CD4-positive, alpha-beta T cell treated with Interferon alpha-2 for 1 hour (primary cell): ENCODE data around the gene PRG3.
"Not testable (repeated sequence)": the region's sequence is repeated elsewhere in the genome, so short reads cannot be mapped to it uniquely, and the experiment has no call there.

Experiments used
- DNase-seq, 2 donors: peaks; one replicate each; pipeline ENCODE4 v3.0.0-alpha.2; 2020 to 2022

The PRG3 gene

DNA sequence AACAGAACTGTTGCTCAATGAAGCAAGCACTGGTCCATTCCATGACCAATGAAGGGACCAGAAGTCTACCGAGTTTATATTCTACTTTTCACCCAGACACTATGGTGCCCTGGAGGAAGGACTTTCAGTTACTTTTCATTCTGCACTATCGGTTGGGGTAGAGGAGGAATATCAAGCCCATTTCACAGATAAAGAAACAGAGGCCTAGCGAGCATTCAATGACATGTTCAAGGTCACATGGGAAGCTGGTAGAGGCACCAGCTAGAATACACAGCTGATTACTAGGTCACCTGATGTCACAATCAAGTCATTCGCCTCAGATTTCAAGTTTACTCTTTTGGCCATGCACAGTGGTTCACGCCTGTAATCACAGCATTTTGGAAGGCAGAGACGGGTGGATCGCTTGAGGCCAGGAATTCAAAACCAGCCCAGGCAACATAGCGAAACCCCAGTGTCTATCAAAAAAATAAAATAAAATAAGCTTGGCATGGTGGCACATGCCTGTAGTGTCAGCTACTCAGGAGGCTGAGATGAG lies 27.1 kb upstream of the PRG3 start:
- DNase-seq = no peak

GRCh38 chr11:57407010-57407920 lies 26.3 kb upstream of the PRG3 start:
- DNase-seq = no peak

- DNase-seq = peak in 1 of 2 donors; percentile 25
Observed at GRCh38 chr11:57406337-57406904, 25.5 kb upstream of the PRG3 start.

DNA sequence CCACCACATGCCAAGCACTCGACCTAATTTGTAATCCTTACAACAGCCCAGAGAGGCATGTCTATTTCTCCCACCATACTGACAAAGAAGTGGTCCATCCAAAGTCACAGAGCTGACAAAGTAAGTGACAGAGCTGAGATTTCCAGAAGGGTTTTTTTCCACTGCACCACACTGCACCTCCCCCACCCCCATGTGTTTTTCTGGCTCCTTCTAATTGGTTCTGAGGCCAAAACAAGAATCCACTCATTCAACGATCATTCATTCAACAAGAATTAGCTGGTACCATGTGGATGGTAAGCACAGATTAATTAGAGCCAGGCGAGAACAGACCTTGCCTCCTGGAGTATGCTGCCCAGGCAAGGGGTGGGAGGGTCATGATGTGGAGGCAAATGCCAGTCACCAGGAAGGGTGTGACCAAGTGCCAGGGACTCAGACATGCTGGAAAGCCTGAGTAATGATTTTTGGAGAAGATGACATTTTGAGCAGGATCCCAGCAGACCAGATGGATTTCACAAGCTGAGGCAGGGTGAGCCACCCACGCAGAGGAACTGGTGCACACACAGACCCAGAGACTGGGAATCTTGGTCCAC lies 24.4 kb upstream of the PRG3 start:
- no peak for DNase-seq

- no peak for DNase-seq
Observed at GRCh38 chr11:57403802-57404147, 22.8 kb upstream of the PRG3 start.

GRCh38 chr11:57403003-57403801 lies 22.3 kb upstream of the PRG3 start:
- DNase-seq = not testable (repeated sequence)

- DNase-seq = no peak
Observed at GRCh38 chr11:57402188-57403002, 21.4 kb upstream of the PRG3 start.

GRCh38 chr11:57399972-57400578 lies 19.1 kb upstream of the PRG3 start:
- DNase-seq = no peak

GRCh38 chr11:57399221-57399620 lies 18.3 kb upstream of the PRG3 start:
- DNase-seq = no peak

DNA sequence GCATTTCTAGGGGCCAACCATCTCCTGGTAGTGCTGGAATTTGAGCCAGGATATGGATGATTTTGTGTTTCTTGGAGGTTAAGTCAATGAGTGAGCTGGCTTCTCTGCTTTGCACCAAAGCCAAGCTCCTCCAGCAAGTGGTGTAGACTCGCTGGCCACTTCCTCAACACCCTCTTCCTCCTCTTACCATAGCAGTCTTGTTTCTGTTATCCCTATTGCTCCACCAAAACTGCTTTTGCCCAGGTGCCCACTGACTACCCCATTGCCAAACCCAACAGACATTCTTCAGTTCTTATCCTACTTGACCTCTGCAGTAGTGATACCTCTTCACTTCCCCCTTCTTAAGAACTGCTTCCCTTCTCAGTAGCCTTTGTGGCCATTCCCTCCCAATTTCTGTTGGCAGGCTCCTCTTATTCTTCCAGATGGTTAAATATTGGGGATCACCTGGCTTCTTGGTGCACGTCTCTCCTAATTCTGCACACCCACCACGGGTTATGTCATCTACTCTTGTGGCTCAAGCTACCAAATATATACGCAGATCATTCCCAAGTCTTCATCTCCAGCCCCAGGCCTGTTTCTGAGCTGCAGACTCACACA lies 16.5 kb upstream of the PRG3 start:
- no peak for DNase-seq

DNA sequence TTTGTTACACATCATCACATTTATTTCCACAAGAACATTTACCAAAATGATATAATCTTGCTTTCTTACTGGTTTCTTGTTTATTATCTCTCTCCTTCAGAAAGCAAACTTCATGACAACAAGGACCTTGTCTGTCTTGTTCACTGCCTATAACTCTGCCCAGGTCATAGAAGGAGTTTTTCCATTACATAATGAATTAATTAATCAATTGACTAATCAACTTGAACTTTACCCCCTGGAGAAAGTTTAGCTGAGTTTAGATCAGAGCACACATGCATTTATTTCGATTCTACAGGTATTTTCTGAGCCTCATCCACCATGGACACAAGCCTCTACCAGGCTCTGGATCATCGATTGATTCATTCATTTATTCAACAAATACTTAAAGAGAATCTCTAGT lies 15.8 kb upstream of the PRG3 start:
- no peak for DNase-seq

- no peak for DNase-seq
Observed at GRCh38 chr11:57395905-57396623, 15.1 kb upstream of the PRG3 start.

DNA sequence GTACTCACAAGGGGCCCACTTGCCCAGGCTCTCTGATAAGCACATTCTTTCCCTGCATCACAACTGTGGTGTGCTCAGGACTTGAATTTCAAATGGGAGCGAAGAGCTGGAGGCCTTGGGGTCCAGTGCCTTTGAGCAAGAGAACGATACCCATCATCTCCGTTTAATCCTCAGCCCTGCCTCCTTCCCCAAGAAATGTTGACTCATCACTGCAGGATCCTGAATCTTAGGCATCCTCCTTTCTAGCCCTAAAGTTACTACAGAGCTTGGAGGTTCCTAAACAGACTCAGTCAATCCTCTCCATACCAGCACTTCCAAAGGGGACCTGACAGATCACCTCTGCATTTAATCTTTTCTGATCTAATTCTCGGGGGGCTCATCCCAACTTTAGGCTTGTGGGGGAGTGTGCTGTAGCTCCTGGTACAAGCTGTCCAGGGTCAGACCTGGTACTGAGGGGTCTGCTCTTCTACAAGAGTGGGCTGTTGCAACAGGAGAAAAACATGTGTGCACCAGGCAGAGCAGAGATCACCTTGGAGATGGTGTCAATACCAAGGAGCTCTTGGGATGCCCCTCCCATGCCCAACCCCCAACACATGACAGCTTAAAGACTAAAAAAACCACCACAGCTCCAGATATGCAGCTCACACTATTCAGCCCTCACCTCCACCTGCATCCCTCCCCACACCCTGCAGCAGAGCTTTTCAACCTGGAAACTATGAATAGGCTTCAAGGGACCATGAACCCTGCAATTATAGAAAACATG lies 13.4 kb upstream of the PRG3 start:
- DNase-seq = no peak

GRCh38 chr11:57392763-57393105 lies 11.8 kb upstream of the PRG3 start:
- DNase-seq = no peak

GRCh38 chr11:57392066-57392762 lies 11.3 kb upstream of the PRG3 start:
- no peak for DNase-seq

DNA sequence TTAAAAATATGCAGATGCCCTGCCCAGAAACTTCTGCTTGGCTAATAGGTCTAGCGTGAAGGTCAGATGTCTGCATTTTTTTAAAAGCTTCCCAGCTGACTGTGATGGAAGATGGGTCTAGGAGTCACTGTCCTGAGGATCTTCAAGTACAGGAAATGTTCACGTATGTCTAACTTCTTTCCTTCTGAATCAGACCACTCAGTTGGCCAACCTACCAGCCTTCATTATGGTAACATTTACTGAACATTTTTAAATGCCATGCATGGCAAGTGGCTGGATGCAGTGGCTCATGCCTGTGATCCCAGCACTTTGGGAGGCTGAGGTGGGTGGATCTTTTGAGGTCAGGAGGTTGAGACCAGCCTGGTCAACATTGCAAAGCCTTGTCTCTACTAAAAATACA lies 10.6 kb upstream of the PRG3 start:
- DNase-seq = no peak

DNA sequence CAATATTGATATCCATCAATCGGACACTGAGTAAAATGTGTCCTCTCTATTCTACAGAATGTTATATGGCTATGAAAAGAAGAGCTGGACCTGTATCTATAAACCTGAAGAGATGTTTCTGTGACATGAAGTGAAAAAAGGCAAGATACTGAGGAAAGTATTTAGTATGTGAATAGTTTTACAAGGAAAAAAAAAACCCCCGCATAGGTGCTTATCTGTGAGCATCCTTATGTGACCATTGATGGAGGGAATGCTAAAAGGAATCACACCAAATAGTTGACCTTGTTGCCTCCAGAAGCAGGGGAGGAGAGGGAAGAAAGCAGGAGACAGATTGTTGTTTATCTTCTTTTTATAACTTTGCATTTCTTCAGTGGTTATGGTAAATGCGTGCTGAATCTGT lies 10.2 kb upstream of the PRG3 start:
- DNase-seq = no peak

DNA sequence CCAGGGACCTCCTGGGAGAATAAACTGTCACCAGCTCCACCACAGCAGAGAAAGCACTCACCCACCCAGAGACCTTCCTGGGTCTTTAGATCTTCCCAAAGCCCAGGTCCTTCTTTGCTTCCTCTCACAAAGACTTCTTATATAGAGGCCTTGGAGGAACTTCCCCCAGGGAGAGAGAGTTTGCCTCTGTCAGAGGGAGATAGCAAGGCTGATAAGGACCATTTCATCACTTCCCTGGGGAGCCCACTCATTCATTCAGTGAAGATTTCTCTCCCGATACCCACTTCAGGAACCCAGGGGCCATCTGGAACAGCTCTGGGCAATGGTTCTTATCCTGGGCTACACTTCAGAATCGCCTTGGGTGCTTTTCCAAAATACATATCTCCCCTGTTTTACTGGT lies 9.6 kb upstream of the PRG3 start, which contains the start of gene PRG2:
Gene PRG2, minus strand, starts transcription at position 116 of the 400 bp plus-strand sequence. CDS start 706 bp downstream, outside the sequence.
- no peak for DNase-seq
